Measurements from ENCODE around the gene TEDC1. TPM values are rescaled to one million over a fixed set of nuclear protein-coding genes. Genes with fewer than 3 reads are reported as not detected.

The TEDC1 gene
- total RNA-seq, 1 donor = 5.1 TPM

DNA sequence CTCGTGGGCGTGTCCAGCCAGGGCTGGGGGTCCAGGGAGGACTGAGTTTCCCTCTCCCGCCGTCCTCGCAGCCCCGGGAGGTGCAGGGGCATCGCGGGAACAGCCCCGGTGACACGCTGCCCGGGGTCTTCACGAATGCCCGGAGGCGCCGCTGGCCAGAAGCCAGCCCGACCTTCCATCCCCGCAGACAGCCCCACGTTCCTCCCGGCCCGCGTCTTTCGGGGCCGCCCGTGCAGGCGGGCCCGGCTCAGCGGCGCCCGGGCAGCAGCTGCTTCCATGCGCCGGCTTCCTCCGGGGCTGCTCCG is 827 bp upstream of the TEDC1 start:
- Histone ChIP-seq H2AFZ (ENCODE audit: low read length) (peak overlapping the region; percentile 54), H4K20me1 (ENCODE audit: insufficient read depth, low read length) (peaks cover 2% of the 10 kb centered on the region), H3K79me2 (ENCODE audit: insufficient read depth, low read length) (no peaks in the 10 kb centered on the region), H3K4me2 (ENCODE audit: insufficient read depth, low read length) (peak overlapping the region; percentile 88), H3K36me3 (ENCODE audit: insufficient read depth, low read length) (no peaks in the 10 kb centered on the region), H3K9me3 (ENCODE audit: low read depth, low read length) (no peaks in the 10 kb centered on the region), H3K27ac (ENCODE audit: low read depth, low read length) (peak overlapping the region; percentile 65), H3K4me1 (ENCODE audit: insufficient read depth, low read length) (peaks cover 3% of the 10 kb centered on the region), H3K4me3 (ENCODE audit: insufficient read depth, low read length) (peak overlapping the region; percentile 73), H3K27me3 (ENCODE audit: insufficient read depth, low read length) (peaks cover 22% of the 10 kb centered on the region)
- no peak for DNase-seq (ENCODE audit: insufficient read length, low spot score, missing footprints)
- TF ChIP-seq, protein P1, sequence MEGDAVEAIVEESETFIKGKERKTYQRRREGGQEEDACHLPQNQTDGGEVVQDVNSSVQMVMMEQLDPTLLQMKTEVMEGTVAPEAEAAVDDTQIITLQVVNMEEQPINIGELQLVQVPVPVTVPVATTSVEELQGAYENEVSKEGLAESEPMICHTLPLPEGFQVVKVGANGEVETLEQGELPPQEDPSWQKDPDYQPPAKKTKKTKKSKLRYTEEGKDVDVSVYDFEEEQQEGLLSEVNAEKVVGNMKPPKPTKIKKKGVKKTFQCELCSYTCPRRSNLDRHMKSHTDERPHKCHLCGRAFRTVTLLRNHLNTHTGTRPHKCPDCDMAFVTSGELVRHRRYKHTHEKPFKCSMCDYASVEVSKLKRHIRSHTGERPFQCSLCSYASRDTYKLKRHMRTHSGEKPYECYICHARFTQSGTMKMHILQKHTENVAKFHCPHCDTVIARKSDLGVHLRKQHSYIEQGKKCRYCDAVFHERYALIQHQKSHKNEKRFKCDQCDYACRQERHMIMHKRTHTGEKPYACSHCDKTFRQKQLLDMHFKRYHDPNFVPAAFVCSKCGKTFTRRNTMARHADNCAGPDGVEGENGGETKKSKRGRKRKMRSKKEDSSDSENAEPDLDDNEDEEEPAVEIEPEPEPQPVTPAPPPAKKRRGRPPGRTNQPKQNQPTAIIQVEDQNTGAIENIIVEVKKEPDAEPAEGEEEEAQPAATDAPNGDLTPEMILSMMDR (IDR thresholded peaks at IDR 0.05; ENCODE audit: extremely low read depth, low read depth, low read length) = no peak

DNA sequence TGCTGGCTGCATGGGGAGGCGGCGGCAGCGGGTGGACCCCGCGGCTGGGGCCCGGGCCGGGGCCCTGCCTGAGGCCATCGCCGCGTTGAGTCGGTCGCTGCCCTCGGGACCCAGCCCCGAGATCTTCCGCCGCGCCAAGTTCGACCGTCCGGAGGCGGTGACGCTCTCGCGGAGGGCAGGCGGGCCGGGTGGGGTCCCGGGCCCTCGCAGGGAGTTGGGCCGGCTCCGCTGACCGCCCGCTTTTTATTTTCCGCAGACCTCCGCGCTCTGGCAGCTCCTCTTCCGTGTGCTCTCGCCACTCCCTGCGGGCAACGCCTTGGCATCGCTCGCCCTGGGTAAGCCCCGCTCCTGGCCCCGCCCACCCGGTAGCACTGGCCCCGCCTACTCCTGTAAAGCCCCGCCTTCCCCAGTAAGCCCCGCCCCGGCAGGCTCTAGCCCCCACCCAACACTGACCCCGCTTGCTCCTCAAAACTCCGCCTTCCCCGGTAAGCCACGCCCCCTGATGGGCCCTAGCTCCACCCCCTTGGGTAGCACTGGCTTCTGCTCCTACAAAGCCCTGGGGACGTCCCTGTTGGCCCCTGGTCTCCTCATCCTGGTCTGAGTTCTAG is 424 bp downstream of the TEDC1 start:
- Histone ChIP-seq H3K9me3 (ENCODE audit: low read depth, low read length) (no peaks in the 10 kb centered on the region), H3K36me3 (ENCODE audit: insufficient read depth, low read length) (no peaks in the 10 kb centered on the region), H3K4me2 (ENCODE audit: insufficient read depth, low read length) (peak overlapping the region; percentile 89), H3K27me3 (ENCODE audit: insufficient read depth, low read length) (peaks cover 16% of the 10 kb centered on the region), H4K20me1 (ENCODE audit: insufficient read depth, low read length) (peaks cover 2% of the 10 kb centered on the region), H2AFZ (ENCODE audit: low read length) (peak overlapping the region; percentile 87), H3K79me2 (ENCODE audit: insufficient read depth, low read length) (no peaks in the 10 kb centered on the region), H3K27ac (ENCODE audit: low read depth, low read length) (no peak overlapping the region), H3K4me3 (ENCODE audit: insufficient read depth, low read length) (peak overlapping the region; percentile 77), H3K4me1 (ENCODE audit: insufficient read depth, low read length) (peaks cover 3% of the 10 kb centered on the region)
- TF ChIP-seq, protein P1 (IDR thresholded peaks at IDR 0.05; ENCODE audit: extremely low read depth, low read depth, low read length) = no peak
- DNase-seq (ENCODE audit: insufficient read length, low spot score, missing footprints) = peak; percentile 96

DNA sequence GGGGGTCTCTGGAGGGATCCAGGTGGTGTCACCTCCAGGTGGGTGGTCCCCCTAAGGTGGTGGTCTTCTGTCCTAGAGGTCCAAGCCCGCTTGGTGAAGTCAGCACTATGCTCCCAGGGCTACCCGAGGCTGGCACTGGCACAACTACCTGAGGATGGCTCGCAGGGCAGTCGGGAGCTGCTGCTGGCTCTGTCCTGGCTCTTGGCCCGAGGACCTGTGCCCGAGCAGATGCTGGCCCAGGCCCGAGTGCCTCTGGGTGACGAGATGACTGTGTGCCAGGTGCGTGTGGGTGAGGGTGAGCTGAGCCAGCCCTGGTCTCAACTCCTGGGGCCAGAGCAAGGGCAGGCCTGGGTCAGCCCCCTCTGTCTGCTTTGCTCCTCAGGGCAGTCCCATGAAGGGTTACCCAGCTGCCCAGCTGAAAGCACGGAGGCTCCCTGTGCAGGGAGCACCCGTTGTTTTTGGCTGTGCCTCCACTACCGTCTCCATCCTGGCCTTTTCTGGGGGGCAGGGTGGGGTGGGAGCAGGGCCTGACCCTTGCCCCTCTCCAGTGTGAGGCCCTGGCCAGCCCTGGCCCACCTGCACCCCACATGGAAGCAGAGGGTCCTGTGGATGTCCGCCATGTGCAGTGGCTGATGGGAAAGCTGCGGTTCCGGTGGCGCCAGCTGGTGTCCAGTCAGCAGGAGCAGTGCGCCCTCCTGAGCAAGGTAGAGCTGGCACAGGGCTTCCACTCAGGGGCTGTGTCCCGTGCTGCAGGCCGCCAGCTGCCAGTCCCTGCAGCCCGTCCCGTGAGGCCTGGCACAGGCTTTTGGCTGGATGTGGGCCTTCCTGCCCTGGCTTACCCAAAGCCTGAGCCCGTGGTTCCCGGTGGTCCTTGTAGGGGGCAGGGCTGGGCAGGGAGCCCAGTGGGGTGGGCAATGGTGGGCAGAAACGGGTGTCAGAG is 1.3 kb downstream of the TEDC1 start:
- peaks cover 3% of the 10 kb centered on the region for H3K4me1 ChIP-seq (ENCODE audit: insufficient read depth, low read length)
- peaks cover 2% of the 10 kb centered on the region for H4K20me1 ChIP-seq (ENCODE audit: insufficient read depth, low read length)
- peak; percentile 89 for DNase-seq (ENCODE audit: insufficient read length, low spot score, missing footprints)
- H2AFZ ChIP-seq (ENCODE audit: low read length) = no peak overlapping the region
- H3K27me3 ChIP-seq (ENCODE audit: insufficient read depth, low read length) = peaks cover 8% of the 10 kb centered on the region
- no peaks in the 10 kb centered on the region for H3K79me2 ChIP-seq (ENCODE audit: insufficient read depth, low read length)
- H3K36me3 ChIP-seq (ENCODE audit: insufficient read depth, low read length) = no peaks in the 10 kb centered on the region
- H3K27ac ChIP-seq (ENCODE audit: low read depth, low read length) = no peak overlapping the region
- H3K4me2 ChIP-seq (ENCODE audit: insufficient read depth, low read length) = peak overlapping the region; percentile 89
- H3K4me3 ChIP-seq (ENCODE audit: insufficient read depth, low read length) = peak overlapping the region; percentile 77
- TF ChIP-seq, protein P1 (IDR thresholded peaks at IDR 0.05; ENCODE audit: extremely low read depth, low read depth, low read length) = no peak
- no peaks in the 10 kb centered on the region for H3K9me3 ChIP-seq (ENCODE audit: low read depth, low read length)

All from osteoblast (primary cell).